NB4 (cell line): ENCODE measurements around the gene ZNF460.

ENCODE experiments used
- MAX ChIP-seq: IDR thresholded peaks from 2 replicates; pipeline ENCODE4 v1.6.1; 2011; ENCODE audit warnings: low read depth, low read length
- POLR2A ChIP-seq: IDR thresholded peaks from 2 replicates; pipeline ENCODE4 v1.6.1; 2011; ENCODE audit warnings: mild to moderate bottlenecking; ENCODE audit not compliant: insufficient read length; ENCODE audit errors: extremely low read depth
- TF ChIP-seq, protein P1 (sequence below): IDR thresholded peaks from one replicate; pipeline ENCODE4 v1.5.1; 2012; ENCODE audit warnings: low read depth, low read length

DNA sequence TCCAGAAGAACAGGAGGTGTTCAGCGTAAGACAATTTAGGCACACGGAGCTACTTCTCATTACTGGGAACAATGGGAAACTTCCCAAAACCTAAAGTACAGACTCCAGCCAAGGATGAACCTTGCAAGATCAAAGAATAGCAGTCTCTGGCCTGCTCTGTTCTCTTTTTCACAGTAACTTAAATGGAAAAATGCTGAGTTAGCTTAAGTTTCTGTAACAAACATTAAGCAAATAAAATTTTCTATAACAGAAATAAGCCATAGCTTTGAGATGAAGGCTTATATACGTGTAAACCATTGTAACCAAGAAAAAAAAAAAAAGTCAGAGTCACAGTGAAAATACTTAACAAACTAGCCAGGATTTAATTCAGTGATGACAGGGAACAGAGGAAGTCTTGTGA lies 18.2 kb upstream of the ZNF460 start:
- TF ChIP-seq POLR2A: no peak
- TF ChIP-seq, protein P1, sequence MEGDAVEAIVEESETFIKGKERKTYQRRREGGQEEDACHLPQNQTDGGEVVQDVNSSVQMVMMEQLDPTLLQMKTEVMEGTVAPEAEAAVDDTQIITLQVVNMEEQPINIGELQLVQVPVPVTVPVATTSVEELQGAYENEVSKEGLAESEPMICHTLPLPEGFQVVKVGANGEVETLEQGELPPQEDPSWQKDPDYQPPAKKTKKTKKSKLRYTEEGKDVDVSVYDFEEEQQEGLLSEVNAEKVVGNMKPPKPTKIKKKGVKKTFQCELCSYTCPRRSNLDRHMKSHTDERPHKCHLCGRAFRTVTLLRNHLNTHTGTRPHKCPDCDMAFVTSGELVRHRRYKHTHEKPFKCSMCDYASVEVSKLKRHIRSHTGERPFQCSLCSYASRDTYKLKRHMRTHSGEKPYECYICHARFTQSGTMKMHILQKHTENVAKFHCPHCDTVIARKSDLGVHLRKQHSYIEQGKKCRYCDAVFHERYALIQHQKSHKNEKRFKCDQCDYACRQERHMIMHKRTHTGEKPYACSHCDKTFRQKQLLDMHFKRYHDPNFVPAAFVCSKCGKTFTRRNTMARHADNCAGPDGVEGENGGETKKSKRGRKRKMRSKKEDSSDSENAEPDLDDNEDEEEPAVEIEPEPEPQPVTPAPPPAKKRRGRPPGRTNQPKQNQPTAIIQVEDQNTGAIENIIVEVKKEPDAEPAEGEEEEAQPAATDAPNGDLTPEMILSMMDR: no peak
- TF ChIP-seq MAX: no peak
